Keratinocyte (primary cell): ENCODE measurements around the gene TWIST2. TPM values are rescaled to one million over a fixed set of nuclear protein-coding genes. Genes with fewer than 3 reads are reported as not detected.

Experiments
- DNase-seq: peaks from one replicate; pipeline ENCODE4 v3.0.0-alpha.2; 2011; ENCODE audit warnings: low read depth, missing footprints, low spot score
- FAIRE-seq: peaks from 2 replicates; lab custom pipeline; 2011; peaks lifted over from hg19 to GRCh38; lab: Jason Lieb, UNC
- H2AFZ ChIP-seq: 2 replicates; pipeline ENCODE4 v1.6.0; 2012; ENCODE audit warnings: low read length, control low read depth, inconsistent platforms; ENCODE audit not compliant: control insufficient read depth
- H3K27ac ChIP-seq: 2 replicates; pipeline ENCODE4 v1.5.1; 2011; ENCODE audit warnings: low read length; ENCODE audit not compliant: control insufficient read depth, insufficient read depth
- H3K27me3 ChIP-seq: 3 replicates; pipeline ENCODE4 v1.6.0; 2011; ENCODE audit warnings: low read length; ENCODE audit not compliant: control insufficient read depth, insufficient read depth; ENCODE audit errors: extremely low read depth
- H3K36me3 ChIP-seq, 2 experiments: 2 replicates in 1 of 2; 3 replicates in 1 of 2; pipeline ENCODE4 v1.5.1; 2011; ENCODE audit warnings: low read length in 2 of 2, mild to moderate bottlenecking in 1 of 2; ENCODE audit not compliant: control insufficient read depth in 2 of 2, insufficient read depth in 2 of 2; ENCODE audit errors: extremely low read depth in 1 of 2
- H3K4me1 ChIP-seq: 3 replicates; pipeline ENCODE4 v1.5.1; 2011; ENCODE audit warnings: low read length; ENCODE audit not compliant: control insufficient read depth, insufficient read depth; ENCODE audit errors: extremely low read depth
- H3K4me2 ChIP-seq: 3 replicates; pipeline ENCODE4 v1.6.0; 2011; ENCODE audit warnings: low read depth, low read length; ENCODE audit not compliant: control insufficient read depth, insufficient read depth; ENCODE audit errors: extremely low read depth
- H3K4me3 ChIP-seq, 3 experiments: fragments of 200-600 bp in 1 of 3; sonication (generic) in 1 of 3; 2 replicates in 2 of 3; 3 replicates in 1 of 3; pipeline ENCODE4 v1.5.1; 2011 to 2016; ENCODE audit warnings: low read length in 3 of 3, mild to moderate bottlenecking in 3 of 3, control low read depth in 2 of 3, inconsistent platforms in 1 of 3, low read depth in 1 of 3, mixed read lengths in 1 of 3, mixed run types in 1 of 3, moderate library complexity in 1 of 3; ENCODE audit not compliant: control insufficient read depth in 2 of 3, insufficient read depth in 2 of 3; ENCODE audit errors: extremely low read depth in 1 of 3
- H3K79me2 ChIP-seq: 2 replicates; pipeline ENCODE4 v1.6.0; 2012; ENCODE audit warnings: low read length; ENCODE audit not compliant: control insufficient read depth, insufficient read depth
- H3K9ac ChIP-seq: 3 replicates; pipeline ENCODE4 v1.6.0; 2011; ENCODE audit warnings: low read length; ENCODE audit not compliant: control insufficient read depth, insufficient read depth; ENCODE audit errors: extremely low read depth
- H3K9me1 ChIP-seq: 3 replicates; pipeline ENCODE4 v1.6.0; 2011; ENCODE audit warnings: low read length; ENCODE audit not compliant: control insufficient read depth, insufficient read depth; ENCODE audit errors: extremely low read depth
- H3K9me3 ChIP-seq: 2 replicates; pipeline ENCODE4 v1.5.1; 2012; ENCODE audit warnings: low read depth, low read length; ENCODE audit not compliant: control insufficient read depth
- H4K20me1 ChIP-seq: 3 replicates; pipeline ENCODE4 v1.6.0; 2011; ENCODE audit warnings: low read length; ENCODE audit not compliant: control insufficient read depth, insufficient read depth; ENCODE audit errors: extremely low read depth
- CTCF ChIP-seq, 3 experiments: IDR thresholded peaks in 1 of 3; conservative IDR thresholded peaks in 1 of 3; optimal IDR thresholded peaks in 1 of 3; 2 replicates in 2 of 3; 3 replicates in 1 of 3; pipeline versions ENCODE3 to v1.5.1; 2011; ENCODE audit warnings: low read length in 3 of 3, mild to moderate bottlenecking in 3 of 3, moderate library complexity in 2 of 3, control low read depth in 1 of 3, inconsistent platforms in 1 of 3; ENCODE audit not compliant: insufficient read depth in 2 of 3; ENCODE audit errors: extremely low read depth in 1 of 3
- EZH2 ChIP-seq: IDR thresholded peaks from one replicate; pipeline ENCODE4 v1.6.1; 2012; ENCODE audit warnings: inconsistent platforms, mild to moderate bottlenecking, low read length, moderate library complexity
- dilution Hi-C: fragments of 300-500 bp; cut with MboI; formaldehyde crosslinking; loops from one replicate; pipeline ENCODE4 v1.7.0; 2020; ENCODE audit warnings: low sequenced_read_pairs; ENCODE audit not compliant: extremely low pct_ligation_motif_present
- polyA plus RNA-seq, 5 experiments: library from polyadenylated mRNA; depleted of rRNA in 3 of 5; stranded (reverse) in 3 of 5; stranded (forward) in 1 of 5; unstranded in 1 of 5; fragments of >200 nt; gene quantifications; 1 replicate in 1 of 5; 2 replicates in 3 of 5; 3 replicates in 1 of 5; pipeline versions ENCODE4 v1.2.1 to v1.2.3, GENCODE V29; 2011 to 2012; ENCODE audit warnings: missing spikeins in 2 of 5, low read depth in 1 of 5, low replicate concordance in 1 of 5

The TWIST2 gene
- polyA plus RNA-seq, 1 donor (not counting 4 experiments of a cell fraction or from before 2014, with no cell fraction given), result 5.5 TPM

GRCh38 chr2:238811293-238811692 lies 36.6 kb upstream of the TWIST2 start:
- Histone ChIP-seq H3K9ac (no peak overlapping the region), H3K27ac (no peak overlapping the region), H3K4me1 (no peaks in the 10 kb centered on the region), H3K9me1 (no peaks in the 10 kb centered on the region), H3K4me3 (no peak overlapping the region), H3K36me3 (no peaks in the 10 kb centered on the region), H2AFZ (no peak overlapping the region), H3K4me2 (no peak overlapping the region), H3K79me2 (no peaks in the 10 kb centered on the region), H3K9me3 (peaks cover 4% of the 10 kb centered on the region), H4K20me1 (no peaks in the 10 kb centered on the region), H3K27me3 (peaks cover 3% of the 10 kb centered on the region)
- dilution Hi-C loops, result no loop called here
- TF ChIP-seq CTCF (optimal IDR thresholded peaks at IDR 0.05 in 1 of 3, IDR thresholded peaks at IDR 0.05 in 1 of 3, conservative IDR thresholded peaks at IDR 0.05 in 1 of 3; ENCODE audit: extremely low read depth in 1 of 3, insufficient read depth in 2 of 3, low read length in 3 of 3) (no peak), EZH2 (no peak)
- DNase-seq (no peak), FAIRE-seq (no peak)

- no peak overlapping the region for H3K4me2 ChIP-seq
Observed at GRCh38 chr2:238811759-238812158, 36.1 kb upstream of the TWIST2 start.

More at GRCh38 chr2:238811759-238812158, 36.1 kb upstream of the TWIST2 start:
- TF ChIP-seq CTCF (optimal IDR thresholded peaks at IDR 0.05 in 1 of 3, IDR thresholded peaks at IDR 0.05 in 1 of 3, conservative IDR thresholded peaks at IDR 0.05 in 1 of 3; ENCODE audit: extremely low read depth in 1 of 3, insufficient read depth in 2 of 3, low read length in 3 of 3) (no peak), EZH2 (no peak)
- H3K9ac ChIP-seq, result no peak overlapping the region
- FAIRE-seq (no peak), DNase-seq (no peak)
- H3K36me3 ChIP-seq, result no peaks in the 10 kb centered on the region
- no peak overlapping the region for H2AFZ ChIP-seq
- no peak overlapping the region for H3K4me3 ChIP-seq
- H3K79me2 ChIP-seq, result no peaks in the 10 kb centered on the region
- dilution Hi-C loops, result no loop called here
- H4K20me1 ChIP-seq, result no peaks in the 10 kb centered on the region
- peaks cover 4% of the 10 kb centered on the region for H3K9me3 ChIP-seq
- H3K27ac ChIP-seq, result no peak overlapping the region
- peaks cover 3% of the 10 kb centered on the region for H3K27me3 ChIP-seq
- no peaks in the 10 kb centered on the region for H3K4me1 ChIP-seq
- no peaks in the 10 kb centered on the region for H3K9me1 ChIP-seq
